ENCODE results near the gene ALDH2.
"Not testable (repeated sequence)": the region's sequence is repeated elsewhere in the genome, so short reads cannot be mapped to it uniquely, and the experiment has no call there.

ALDH2 gene

GRCh38 chr12:111766608-111767361, at the start of gene ALDH2:
Gene ALDH2, plus strand, starts transcription at chr12:111766933. Its CDS starts 50 bp downstream, at chr12:111766983.
- no peaks in the 10 kb centered on the region for H3K27me3 ChIP-seq (ENCODE audit: control insufficient read depth in 1 of 2, insufficient read depth in 2 of 2, low read length in 2 of 2)
- peak within 1 kb of the TSS; percentile 75 to 89 for H3K9ac ChIP-seq (ENCODE audit: low read depth in 1 of 2, low read length in 2 of 2)
- no peaks in the 10 kb centered on the region for H3K36me3 ChIP-seq (ENCODE audit: control insufficient read depth in 1 of 2, insufficient read depth in 2 of 2, low read length in 2 of 2)
- H3K9me3 ChIP-seq (ENCODE audit: control insufficient read depth in 1 of 2, low read length in 2 of 2), result no peaks in the 10 kb centered on the region
- H3K4me3 ChIP-seq (ENCODE audit: low read depth in 1 of 2, low read length in 2 of 2), result peak within 1 kb of the TSS; percentile 89 to 93
- H3K4me1 ChIP-seq (ENCODE audit: control insufficient read depth in 1 of 2, insufficient read depth in 2 of 2, low read length in 2 of 2), result peaks cover 32 to 45% of the 10 kb centered on the region in 2 donors
- peak within 1 kb of the TSS; percentile 60 for H3K27ac ChIP-seq (ENCODE audit: low read depth, low read length)

- not testable (repeated sequence) for H3K27ac ChIP-seq (ENCODE audit: low read depth, low read length); H3K9me3 ChIP-seq (ENCODE audit: control insufficient read depth in 1 of 2, low read length in 2 of 2); H3K4me1 ChIP-seq (ENCODE audit: control insufficient read depth in 1 of 2, insufficient read depth in 2 of 2, low read length in 2 of 2); H3K4me3 ChIP-seq (ENCODE audit: low read depth in 1 of 2, low read length in 2 of 2); H3K9ac ChIP-seq (ENCODE audit: low read depth in 1 of 2, low read length in 2 of 2); H3K27me3 ChIP-seq (ENCODE audit: control insufficient read depth in 1 of 2, insufficient read depth in 2 of 2, low read length in 2 of 2)
- peaks cover 16 to 36% of the 10 kb centered on the region in 2 donors for H3K36me3 ChIP-seq (ENCODE audit: control insufficient read depth in 1 of 2, insufficient read depth in 2 of 2, low read length in 2 of 2)
Measured at GRCh38 chr12:111719316-111719715, 47.4 kb upstream of the ALDH2 start.

- H3K9ac ChIP-seq (ENCODE audit: low read depth in 1 of 2, low read length in 2 of 2), result no peak overlapping the region
- H3K27me3 ChIP-seq (ENCODE audit: control insufficient read depth in 1 of 2, insufficient read depth in 2 of 2, low read length in 2 of 2), result no peaks in the 10 kb centered on the region
- H3K36me3 ChIP-seq (ENCODE audit: control insufficient read depth in 1 of 2, insufficient read depth in 2 of 2, low read length in 2 of 2), result peaks cover 15 to 38% of the 10 kb centered on the region in 2 donors
Measured at GRCh38 chr12:111720457-111720856, 46.3 kb upstream of the ALDH2 start.

GRCh38 chr12:111723646-111724360, 42.9 kb upstream of the ALDH2 start:
- not testable (repeated sequence) for H3K4me3 ChIP-seq (ENCODE audit: low read depth in 1 of 2, low read length in 2 of 2); H3K4me1 ChIP-seq (ENCODE audit: control insufficient read depth in 1 of 2, insufficient read depth in 2 of 2, low read length in 2 of 2); H3K27me3 ChIP-seq (ENCODE audit: control insufficient read depth in 1 of 2, insufficient read depth in 2 of 2, low read length in 2 of 2); H3K9me3 ChIP-seq (ENCODE audit: control insufficient read depth in 1 of 2, low read length in 2 of 2); H3K27ac ChIP-seq (ENCODE audit: low read depth, low read length); H3K9ac ChIP-seq (ENCODE audit: low read depth in 1 of 2, low read length in 2 of 2)
- peaks cover 11 to 31% of the 10 kb centered on the region in 2 donors for H3K36me3 ChIP-seq (ENCODE audit: control insufficient read depth in 1 of 2, insufficient read depth in 2 of 2, low read length in 2 of 2)

More at GRCh38 chr12:111720457-111720856, 46.3 kb upstream of the ALDH2 start:
- Histone ChIP-seq H3K4me1 (ENCODE audit: control insufficient read depth in 1 of 2, insufficient read depth in 2 of 2, low read length in 2 of 2) (no peaks in the 10 kb centered on the region), H3K9me3 (ENCODE audit: control insufficient read depth in 1 of 2, low read length in 2 of 2) (no peaks in the 10 kb centered on the region), H3K4me3 (ENCODE audit: low read depth in 1 of 2, low read length in 2 of 2) (no peak overlapping the region), H3K27ac (ENCODE audit: low read depth, low read length) (no peak overlapping the region)

- no peak overlapping the region for H3K27ac ChIP-seq (ENCODE audit: low read depth, low read length)
- no peaks in the 10 kb centered on the region for H3K9me3 ChIP-seq (ENCODE audit: control insufficient read depth in 1 of 2, low read length in 2 of 2)
- no peaks in the 10 kb centered on the region for H3K4me1 ChIP-seq (ENCODE audit: control insufficient read depth in 1 of 2, insufficient read depth in 2 of 2, low read length in 2 of 2)
- no peak overlapping the region for H3K4me3 ChIP-seq (ENCODE audit: low read depth in 1 of 2, low read length in 2 of 2)
- no peak overlapping the region for H3K9ac ChIP-seq (ENCODE audit: low read depth in 1 of 2, low read length in 2 of 2)
- no peaks in the 10 kb centered on the region for H3K27me3 ChIP-seq (ENCODE audit: control insufficient read depth in 1 of 2, insufficient read depth in 2 of 2, low read length in 2 of 2)
- H3K36me3 ChIP-seq (ENCODE audit: control insufficient read depth in 1 of 2, insufficient read depth in 2 of 2, low read length in 2 of 2), result peaks cover 21 to 52% of the 10 kb centered on the region in 2 donors
Measured at GRCh38 chr12:111728795-111729194, 37.9 kb upstream of the ALDH2 start.

GRCh38 chr12:111730420-111730819, 36.3 kb upstream of the ALDH2 start:
- H3K9ac ChIP-seq (ENCODE audit: low read depth in 1 of 2, low read length in 2 of 2), result no peak overlapping the region
- H3K4me1 ChIP-seq (ENCODE audit: control insufficient read depth in 1 of 2, insufficient read depth in 2 of 2, low read length in 2 of 2), result no peaks in the 10 kb centered on the region
- no peaks in the 10 kb centered on the region for H3K27me3 ChIP-seq (ENCODE audit: control insufficient read depth in 1 of 2, insufficient read depth in 2 of 2, low read length in 2 of 2)
- no peaks in the 10 kb centered on the region for H3K9me3 ChIP-seq (ENCODE audit: control insufficient read depth in 1 of 2, low read length in 2 of 2)
- peaks cover 24 to 54% of the 10 kb centered on the region in 2 donors for H3K36me3 ChIP-seq (ENCODE audit: control insufficient read depth in 1 of 2, insufficient read depth in 2 of 2, low read length in 2 of 2)
- no peak overlapping the region for H3K27ac ChIP-seq (ENCODE audit: low read depth, low read length)
- no peak overlapping the region for H3K4me3 ChIP-seq (ENCODE audit: low read depth in 1 of 2, low read length in 2 of 2)

- no peak overlapping the region for H3K4me3 ChIP-seq (ENCODE audit: low read depth in 1 of 2, low read length in 2 of 2)
- no peaks in the 10 kb centered on the region for H3K27me3 ChIP-seq (ENCODE audit: control insufficient read depth in 1 of 2, insufficient read depth in 2 of 2, low read length in 2 of 2)
- H3K9ac ChIP-seq (ENCODE audit: low read depth in 1 of 2, low read length in 2 of 2), result no peak overlapping the region
- H3K4me1 ChIP-seq (ENCODE audit: control insufficient read depth in 1 of 2, insufficient read depth in 2 of 2, low read length in 2 of 2), result no peaks in the 10 kb centered on the region
- H3K9me3 ChIP-seq (ENCODE audit: control insufficient read depth in 1 of 2, low read length in 2 of 2), result no peaks in the 10 kb centered on the region
- peaks cover 25 to 59% of the 10 kb centered on the region in 2 donors for H3K36me3 ChIP-seq (ENCODE audit: control insufficient read depth in 1 of 2, insufficient read depth in 2 of 2, low read length in 2 of 2)
- H3K27ac ChIP-seq (ENCODE audit: low read depth, low read length), result no peak overlapping the region
Measured at GRCh38 chr12:111732786-111733185, 33.9 kb upstream of the ALDH2 start.

GRCh38 chr12:111733340-111733915, 33.3 kb upstream of the ALDH2 start:
- no peak overlapping the region for H3K4me3 ChIP-seq (ENCODE audit: low read depth in 1 of 2, low read length in 2 of 2)
- H3K9ac ChIP-seq (ENCODE audit: low read depth in 1 of 2, low read length in 2 of 2), result no peak overlapping the region
- no peaks in the 10 kb centered on the region for H3K4me1 ChIP-seq (ENCODE audit: control insufficient read depth in 1 of 2, insufficient read depth in 2 of 2, low read length in 2 of 2)
- H3K27me3 ChIP-seq (ENCODE audit: control insufficient read depth in 1 of 2, insufficient read depth in 2 of 2, low read length in 2 of 2), result no peaks in the 10 kb centered on the region
- H3K27ac ChIP-seq (ENCODE audit: low read depth, low read length), result no peak overlapping the region
- no peaks in the 10 kb centered on the region for H3K9me3 ChIP-seq (ENCODE audit: control insufficient read depth in 1 of 2, low read length in 2 of 2)
- H3K36me3 ChIP-seq (ENCODE audit: control insufficient read depth in 1 of 2, insufficient read depth in 2 of 2, low read length in 2 of 2), result peaks cover 22 to 60% of the 10 kb centered on the region in 2 donors

- H3K9me3 ChIP-seq (ENCODE audit: control insufficient read depth in 1 of 2, low read length in 2 of 2); H3K9ac ChIP-seq (ENCODE audit: low read depth in 1 of 2, low read length in 2 of 2); H3K4me3 ChIP-seq (ENCODE audit: low read depth in 1 of 2, low read length in 2 of 2); H3K27me3 ChIP-seq (ENCODE audit: control insufficient read depth in 1 of 2, insufficient read depth in 2 of 2, low read length in 2 of 2); H3K27ac ChIP-seq (ENCODE audit: low read depth, low read length): not testable (repeated sequence)
- H3K4me1 ChIP-seq (ENCODE audit: control insufficient read depth in 1 of 2, insufficient read depth in 2 of 2, low read length in 2 of 2), result peaks cover 10 to 11% of the 10 kb centered on the region in 2 donors
- peaks cover 8 to 31% of the 10 kb centered on the region in 2 donors for H3K36me3 ChIP-seq (ENCODE audit: control insufficient read depth in 1 of 2, insufficient read depth in 2 of 2, low read length in 2 of 2)
Measured at GRCh38 chr12:111739524-111739923, 27.2 kb upstream of the ALDH2 start.

GRCh38 chr12:111741235-111741812, 25.4 kb upstream of the ALDH2 start:
- H3K4me3 ChIP-seq (ENCODE audit: low read depth in 1 of 2, low read length in 2 of 2), result no peak overlapping the region
- H3K9ac ChIP-seq (ENCODE audit: low read depth in 1 of 2, low read length in 2 of 2), result peak overlapping the region in 1 of 2 donors; percentile 10
- H3K27ac ChIP-seq (ENCODE audit: low read depth, low read length), result no peak overlapping the region
- no peaks in the 10 kb centered on the region for H3K27me3 ChIP-seq (ENCODE audit: control insufficient read depth in 1 of 2, insufficient read depth in 2 of 2, low read length in 2 of 2)
- H3K9me3 ChIP-seq (ENCODE audit: control insufficient read depth in 1 of 2, low read length in 2 of 2), result no peaks in the 10 kb centered on the region
- H3K36me3 ChIP-seq (ENCODE audit: control insufficient read depth in 1 of 2, insufficient read depth in 2 of 2, low read length in 2 of 2), result peaks cover 19 to 42% of the 10 kb centered on the region in 2 donors
- H3K4me1 ChIP-seq (ENCODE audit: control insufficient read depth in 1 of 2, insufficient read depth in 2 of 2, low read length in 2 of 2), result peaks cover 11 to 16% of the 10 kb centered on the region in 2 donors

All from duodenal mucosa (tissue), 2 donors.